ENCODE measurements around the gene EMC6. TPM values are rescaled to one million over a fixed set of nuclear protein-coding genes. Genes with fewer than 3 reads are reported as not detected.

Gene EMC6
- total and polyA plus RNA-seq, 8 donors = 15.9 to 37.6 (median 23.0) TPM

- DNase-seq (no peak), ATAC-seq (no peak)
- Histone ChIP-seq H3K27me3 (no peaks in the 10 kb centered on the region), H3K4me3 (no peak overlapping the region), H3K9me3 (no peaks in the 10 kb centered on the region), H3K36me3 (peaks cover 0 to 50% of the 10 kb centered on the region in 2 donors), H3K4me1 (peaks cover 12 to 54% of the 10 kb centered on the region in 2 donors), H3K27ac (peak overlapping the region in 1 of 2 donors; percentile 68)
- intact Hi-C loops (cut with DNase I) = no loop called here
- no peak for TF ChIP-seq CTCF (IDR thresholded peaks at IDR 0.05)
These were observed 50.7 kb downstream of the EMC6 start for GRCh38 chr17:3719265-3719664.

Other genes with a start within 250 kb of the EMC6 start
- not detected for gene OR1E2, start 235.0 kb upstream of the EMC6 start, total RNA-seq
- gene OR1E2, start 235.0 kb upstream of the EMC6 start, polyA plus RNA-seq (ENCODE audit: insufficient read length in 6 of 6) = not detected
- gene SPATA22, start 197.0 kb upstream of the EMC6 start, total RNA-seq = 1 to 10 TPM in 1 of 2 donors, under 1 TPM in 1; 0.26 to 1.4 TPM
- gene SPATA22, start 197.0 kb upstream of the EMC6 start, polyA plus RNA-seq (ENCODE audit: insufficient read length in 6 of 6) = 1 to 10 TPM in 1 of 6 donors, under 1 TPM in 4, not detected in 1; 0.25 to 1.0 (median 0.40) TPM
- gene ASPA, start 192.8 kb upstream of the EMC6 start, total RNA-seq = 1 to 10 TPM; 6.5 to 7.1 TPM
- gene ASPA, start 192.8 kb upstream of the EMC6 start, polyA plus RNA-seq (ENCODE audit: insufficient read length in 6 of 6) = 10 to 100 TPM; 36.0 to 68.9 (median 48.5) TPM
- under 1 TPM; 0.55 to 0.58 TPM for gene TRPV3, start 111.0 kb upstream of the EMC6 start, total RNA-seq
- gene TRPV3, start 111.0 kb upstream of the EMC6 start, polyA plus RNA-seq (ENCODE audit: insufficient read length in 6 of 6) = 1 to 10 TPM; 1.6 to 4.2 (median 2.2) TPM
- 1 to 10 TPM; 3.3 to 3.7 TPM for gene TRPV1, start 59.4 kb upstream of the EMC6 start, total RNA-seq
- 10 to 100 TPM in 3 of 6 donors, 1 to 10 TPM in 3; 9.3 to 11.1 (median 10.0) TPM for gene TRPV1, start 59.4 kb upstream of the EMC6 start, polyA plus RNA-seq (ENCODE audit: insufficient read length in 6 of 6)
- 10 to 100 TPM; 11.0 to 13.1 TPM for gene SHPK, start 32.6 kb upstream of the EMC6 start, total RNA-seq
- gene SHPK, start 32.6 kb upstream of the EMC6 start, polyA plus RNA-seq (ENCODE audit: insufficient read length in 6 of 6) = 10 to 100 TPM; 10.4 to 16.8 (median 15.0) TPM
- 10 to 100 TPM; 20.1 to 30.6 TPM for gene CTNS, start 32.1 kb upstream of the EMC6 start, total RNA-seq
- gene CTNS, start 32.1 kb upstream of the EMC6 start, polyA plus RNA-seq (ENCODE audit: insufficient read length in 6 of 6) = 10 to 100 TPM in 5 of 6 donors, 1 to 10 TPM in 1; 8.7 to 14.2 (median 12.1) TPM
- gene TAX1BP3, start 234 bp upstream of the EMC6 start, total RNA-seq = 100 to 1,000 TPM; 143 to 194 TPM
- 10 to 100 TPM; 65.2 to 98.9 (median 84.7) TPM for gene TAX1BP3, start 234 bp upstream of the EMC6 start, polyA plus RNA-seq (ENCODE audit: insufficient read length in 6 of 6)
- 1 to 10 TPM; 1.1 to 2.1 TPM for gene P2RX5, start 27.3 kb downstream of the EMC6 start, total RNA-seq
- gene P2RX5, start 27.3 kb downstream of the EMC6 start, polyA plus RNA-seq (ENCODE audit: insufficient read length in 6 of 6) = under 1 TPM; 0.16 to 0.63 (median 0.33) TPM
- gene HASPIN, start 55.1 kb downstream of the EMC6 start, total RNA-seq = 1 to 10 TPM; 1.9 TPM
- 1 to 10 TPM; 2.2 to 4.5 (median 2.8) TPM for gene HASPIN, start 55.1 kb downstream of the EMC6 start, polyA plus RNA-seq (ENCODE audit: insufficient read length in 6 of 6)
- 10 to 100 TPM; 21.0 to 30.5 TPM for gene ITGAE, start 132.4 kb downstream of the EMC6 start, total RNA-seq
- gene ITGAE, start 132.4 kb downstream of the EMC6 start, polyA plus RNA-seq (ENCODE audit: insufficient read length in 6 of 6) = 10 to 100 TPM; 39.7 to 46.1 (median 42.0) TPM
- 10 to 100 TPM; 30.6 to 31.8 TPM for gene NCBP3, start 177.4 kb downstream of the EMC6 start, total RNA-seq
- gene NCBP3, start 177.4 kb downstream of the EMC6 start, polyA plus RNA-seq (ENCODE audit: insufficient read length in 6 of 6) = 100 to 1,000 TPM in 5 of 6 donors, 10 to 100 TPM in 1; 80.1 to 112 (median 105) TPM
- 10 to 100 TPM in 1 of 2 donors, 1 to 10 TPM in 1; 3.9 to 13.4 TPM for gene CAMKK1, start 224.2 kb downstream of the EMC6 start, total RNA-seq
- gene CAMKK1, start 224.2 kb downstream of the EMC6 start, polyA plus RNA-seq (ENCODE audit: insufficient read length in 6 of 6) = 1 to 10 TPM; 2.7 to 4.9 (median 3.8) TPM
- 10 to 100 TPM in 1 of 2 donors, 1 to 10 TPM in 1; 3.9 to 12.1 TPM for gene P2RX1, start 247.7 kb downstream of the EMC6 start, total RNA-seq
- gene P2RX1, start 247.7 kb downstream of the EMC6 start, polyA plus RNA-seq (ENCODE audit: insufficient read length in 6 of 6) = 1 to 10 TPM; 1.7 to 2.6 (median 2.0) TPM

All from left lung (tissue), 10 donors.